NCI-H1694 treated with DMSO at 0.1 percent for 48 hours (cell line): ENCODE measurements around the gene FIGNL2.
"Not testable (repeated sequence)": the region's sequence is repeated elsewhere in the genome, so short reads cannot be mapped to it uniquely, and the experiment has no call there.

ENCODE experiments used
- DNase-seq: peaks from one replicate; lab custom pipeline; 2025; lab: John Stamatoyannopoulos, UW

FIGNL2 gene

GRCh38 chr12:51817027-51817953 is 31.2 kb downstream of the FIGNL2 start:
- DNase-seq = no peak

DNA sequence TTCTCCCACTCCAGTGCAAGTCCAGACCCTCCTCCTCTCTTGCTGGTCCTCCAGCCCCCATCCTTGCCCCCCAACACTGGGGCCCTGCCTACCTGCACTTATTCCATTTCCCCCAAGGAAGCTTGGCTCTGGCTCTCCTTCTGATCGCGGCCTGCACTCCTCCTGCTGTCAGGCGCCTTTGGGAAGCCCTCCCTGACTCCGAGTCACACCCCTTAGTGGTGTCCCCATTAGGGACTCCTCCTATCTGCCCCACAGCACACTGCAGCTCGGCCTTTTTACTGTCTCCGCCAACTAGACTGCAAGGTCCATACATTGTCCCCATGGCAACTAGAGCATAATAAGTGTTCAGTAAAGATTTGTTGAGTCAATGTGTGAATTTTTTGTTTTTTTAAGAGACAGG is 32.9 kb downstream of the FIGNL2 start:
- no peak for DNase-seq

- no peak for DNase-seq
These were observed 34.0 kb downstream of the FIGNL2 start for GRCh38 chr12:51814311-51815088.

DNA sequence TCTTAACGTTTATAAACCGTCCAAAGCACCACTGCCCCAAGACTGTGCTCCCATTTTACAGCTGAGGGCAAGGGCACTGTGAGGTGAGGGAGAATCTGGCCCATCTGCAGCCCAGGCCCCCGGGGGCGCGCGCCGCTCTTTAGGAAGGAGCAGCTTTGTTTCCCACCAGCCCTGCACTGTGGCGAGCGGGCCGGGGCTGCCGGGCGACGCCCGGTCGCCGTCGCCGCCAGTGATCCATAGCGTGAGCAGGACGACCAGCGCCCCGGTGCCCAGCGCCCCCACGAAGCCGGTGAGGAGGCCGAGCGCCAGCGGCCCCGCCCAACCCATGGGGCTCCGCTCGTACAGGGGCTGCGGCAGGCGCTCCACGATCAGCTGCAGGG is 34.6 kb downstream of the FIGNL2 start:
- no peak for DNase-seq

- no peak for DNase-seq
These were observed 35.6 kb downstream of the FIGNL2 start for GRCh38 chr12:51812871-51813270.

GRCh38 chr12:51811203-51812202 is 37.0 kb downstream of the FIGNL2 start:
- DNase-seq = no peak

- DNase-seq = no peak
These were observed 39.3 kb downstream of the FIGNL2 start for GRCh38 chr12:51809193-51809592.

GRCh38 chr12:51806896-51807295 is 41.6 kb downstream of the FIGNL2 start:
- DNase-seq = no peak

DNA sequence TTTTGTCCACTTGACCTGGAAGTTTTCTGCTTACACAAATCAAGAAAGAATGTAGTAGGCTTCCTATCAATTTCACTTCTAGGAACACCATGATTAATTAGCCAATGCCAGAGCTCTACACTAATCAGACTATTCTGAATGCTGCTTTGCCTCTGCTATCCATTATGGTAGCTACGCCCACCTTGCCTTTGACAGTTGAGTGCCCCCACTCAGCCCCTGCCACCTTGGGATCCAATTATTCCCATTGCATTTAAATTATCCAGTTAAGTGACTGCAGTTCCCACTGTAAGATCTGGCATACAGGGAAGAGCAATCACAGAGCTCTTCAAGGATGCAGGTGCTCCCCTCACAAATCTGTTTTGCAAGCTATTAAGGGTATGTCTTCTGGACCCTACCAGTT is 47.5 kb downstream of the FIGNL2 start:
- DNase-seq = no peak

GRCh38 chr12:51798501-51798900 is 50.0 kb downstream of the FIGNL2 start:
- no peak for DNase-seq

DNA sequence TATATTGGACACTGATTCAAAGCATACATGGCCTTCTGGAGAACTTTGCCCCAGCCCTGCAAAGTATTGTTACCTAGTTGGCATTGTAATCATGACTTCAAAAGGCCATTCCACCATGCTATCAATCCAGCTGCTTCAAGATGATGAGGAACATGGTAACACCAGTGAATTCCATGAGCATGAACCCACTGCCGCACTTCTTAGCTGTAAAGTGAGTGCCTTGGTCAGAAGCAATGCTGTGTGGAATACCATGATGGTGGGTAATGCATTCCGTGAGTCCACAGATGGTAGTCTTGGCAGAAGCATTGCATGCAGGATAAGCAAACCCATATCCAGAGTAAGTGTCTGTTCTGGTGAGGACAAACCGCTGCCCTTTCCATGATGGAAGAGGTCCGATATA is 50.5 kb downstream of the FIGNL2 start:
- DNase-seq = not testable (repeated sequence)

DNA sequence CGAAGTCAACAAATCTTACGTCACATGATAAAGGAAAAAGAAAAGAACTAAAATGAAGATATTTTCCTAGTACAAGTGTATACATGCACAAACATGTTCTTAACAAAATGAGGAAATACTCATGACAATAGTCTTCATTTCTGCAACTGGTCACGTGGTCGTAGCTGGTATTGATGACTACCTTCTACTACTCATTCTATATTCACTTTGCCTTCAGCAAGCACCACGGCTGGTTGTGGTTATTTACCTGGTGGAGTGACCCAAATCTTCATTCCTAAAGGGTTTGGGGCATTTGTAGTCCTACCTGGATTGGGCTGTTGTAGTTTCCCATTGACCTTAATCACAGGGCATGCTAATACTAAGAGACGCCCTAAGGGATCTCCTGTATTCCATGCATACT is 51.2 kb downstream of the FIGNL2 start:
- DNase-seq = no peak

GRCh38 chr12:51793201-51793600 is 55.3 kb downstream of the FIGNL2 start:
- DNase-seq = no peak

DNA sequence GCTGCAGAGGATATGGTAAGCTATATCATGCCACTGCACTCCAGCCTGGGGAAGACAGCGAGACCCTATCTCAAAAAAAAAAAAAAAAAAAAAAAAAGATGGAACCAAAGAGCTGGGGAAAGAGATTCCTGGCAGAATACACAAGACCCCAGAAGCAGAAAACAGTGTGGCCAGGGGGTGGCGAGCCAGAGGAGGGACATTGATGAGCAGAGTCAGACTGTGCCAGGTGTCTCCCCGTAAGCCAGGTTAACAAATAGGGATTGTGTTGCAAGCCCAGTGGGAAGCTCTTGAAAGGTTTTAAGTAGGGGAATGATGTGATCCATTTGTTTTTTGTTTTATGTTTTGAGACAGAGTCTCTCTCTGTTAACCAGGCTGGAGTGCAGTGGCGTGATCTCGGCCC is 56.1 kb downstream of the FIGNL2 start:
- no peak for DNase-seq

- no peak for DNase-seq
These were observed 59.6 kb downstream of the FIGNL2 start for GRCh38 chr12:51788876-51789275.

DNA sequence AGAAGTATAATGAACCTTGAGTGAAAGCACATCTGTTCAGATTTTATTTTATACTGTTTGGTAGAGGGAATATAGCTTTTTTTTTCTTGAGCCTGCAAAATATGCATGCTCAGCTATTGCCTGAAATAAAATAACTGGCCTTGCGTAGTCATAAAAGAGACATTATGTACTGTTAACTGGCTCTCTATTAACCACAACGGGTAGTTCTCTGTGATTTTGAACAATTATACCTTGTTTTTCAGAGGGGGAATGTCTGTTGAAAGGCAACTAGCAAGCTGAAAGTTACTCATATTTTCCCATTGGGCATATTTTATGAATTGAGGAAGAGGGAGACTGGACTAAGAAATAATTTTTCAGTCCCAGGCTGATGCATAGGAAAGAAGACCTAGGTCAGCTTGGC is 62.6 kb downstream of the FIGNL2 start:
- DNase-seq = no peak

- no peak for DNase-seq
These were observed 63.8 kb downstream of the FIGNL2 start for GRCh38 chr12:51784688-51785087.

GRCh38 chr12:51779876-51780275 is 68.6 kb downstream of the FIGNL2 start:
- DNase-seq = no peak

GRCh38 chr12:51777973-51778372 is 70.5 kb downstream of the FIGNL2 start:
- DNase-seq = no peak

DNA sequence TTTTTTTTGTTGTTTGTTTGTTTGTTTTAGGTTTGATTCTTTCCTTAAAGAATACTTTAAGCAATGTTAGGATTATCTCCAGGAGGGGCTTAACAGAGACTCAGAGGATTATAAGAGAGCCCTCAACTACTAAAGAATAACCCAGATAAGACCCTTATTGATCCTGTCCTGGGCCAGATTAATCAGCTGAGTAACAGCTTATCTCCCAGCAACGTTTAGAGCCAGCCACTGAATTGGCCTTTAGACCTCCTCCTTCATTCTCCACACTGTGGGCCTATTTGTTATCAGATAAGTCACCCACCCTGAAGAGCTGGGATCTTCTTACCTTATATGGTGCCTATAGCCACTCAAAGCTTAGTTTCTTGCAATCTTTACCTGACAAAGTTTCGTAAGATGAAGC is 71.1 kb downstream of the FIGNL2 start:
- DNase-seq = no peak

- no peak for DNase-seq
These were observed 73.6 kb downstream of the FIGNL2 start for GRCh38 chr12:51774933-51775332.
